Measurements from ENCODE around the gene ZNF578. TPM values are rescaled to one million over a fixed set of nuclear protein-coding genes. Genes with fewer than 3 reads are reported as not detected.

ZNF578 gene
- total and polyA plus RNA-seq, 2 of the 4 experiments (the other 2 are of a cell fraction): 1.4 to 4.1 TPM

- Histone ChIP-seq H3K36me3 (ENCODE audit: control insufficient read depth, insufficient read depth, low read length) (peaks cover 46% of the 10 kb centered on the region), H2BK15ac (ENCODE audit: low read depth, low read length) (no peak overlapping the region), H2AK9ac (replicated peaks; ENCODE audit: low read depth, low read length, poor library complexity) (no peak overlapping the region), H3K56ac (ENCODE audit: extremely low read depth, insufficient read depth, low read length) (no peak overlapping the region), H3K4me1 (ENCODE audit: control insufficient read depth, insufficient read depth, low read length) (no peaks in the 10 kb centered on the region), H2AFZ (replicated peaks; ENCODE audit: low read length, poor library complexity) (no peak overlapping the region), H4K5ac (ENCODE audit: low read depth, low read length) (no peak overlapping the region), H2BK20ac (ENCODE audit: low read depth, low read length) (no peak overlapping the region), H3K27ac (ENCODE audit: insufficient read depth, low read length) (no peak overlapping the region), H4K91ac (ENCODE audit: insufficient read depth, low read depth, low read length) (no peak overlapping the region), H2BK120ac (ENCODE audit: low read depth, low read length) (no peak overlapping the region), H3K27me3 (ENCODE audit: control insufficient read depth, insufficient read depth, low read length) (no peaks in the 10 kb centered on the region), H3K9me3 (ENCODE audit: control insufficient read depth, insufficient read depth, low read length) (peaks cover 17% of the 10 kb centered on the region), H3K9ac (ENCODE audit: low read depth, low read length) (no peak overlapping the region), H3K14ac (replicated peaks; ENCODE audit: low read depth, low read length) (no peak overlapping the region), H3K4me2 (ENCODE audit: low read depth, low read length) (no peak overlapping the region), H2AK5ac (ENCODE audit: low read depth, low read length) (no peak overlapping the region), H2BK5ac (ENCODE audit: low read depth, low read length, poor library complexity, severe bottlenecking) (no peak overlapping the region), H3K79me1 (ENCODE audit: low read depth in 1 of 2, low read length in 2 of 2) (peaks cover 7 to 24% of the 10 kb centered on the region in 2 experiments; a peak in 3 of 4 replicates), H4K8ac (ENCODE audit: low read depth in 2 of 2, low read length in 2 of 2) (no peak overlapping the region), H3K18ac (ENCODE audit: low read depth, low read length) (no peak overlapping the region), H4K20me1 (ENCODE audit: insufficient read depth, low read length) (no peaks in the 10 kb centered on the region), H3K9me1 (ENCODE audit: insufficient read depth, low read length) (no peaks in the 10 kb centered on the region), H3K4me3 (ENCODE audit: insufficient read depth, low read depth, low read length) (no peak overlapping the region), H3K23ac (ENCODE audit: low read depth, low read length) (no peak overlapping the region), H3K4ac (ENCODE audit: low read depth, low read length) (no peak overlapping the region)
- dilution Hi-C loops (cut with HindIII; ENCODE audit: low sequenced_read_pairs, unreplicated experiment): no loop called here
- POLR2A ChIA-PET (ENCODE audit: unreplicated experiment): no interaction called here
- ATAC-seq (ENCODE audit: low read depth) (no peak), DNase-seq (peak; percentile 19)
- 60% methylated on average over 1 of the region's 8 CpGs; no CpG with 5 or more reads in 1 of the 2 experiments for WGBS, 2 experiments (ENCODE audit: extremely low coverage in 2 of 2, insufficient read length in 1 of 2)
- in situ Hi-C loops (cut with MboI; ENCODE audit: low sequenced_read_pairs): no loop called here
- intact Hi-C loops (cut with micrococcal nuclease): no loop called here
- no peak for TF ChIP-seq MXI1 (IDR thresholded peaks at IDR 0.05; ENCODE audit: borderline replicate concordance, low read depth, low read length)
- no peak for TF ChIP-seq USF2 (IDR thresholded peaks at IDR 0.05; ENCODE audit: low read depth, low read length)
- TF ChIP-seq RFX5 (IDR thresholded peaks at IDR 0.05; ENCODE audit: low read depth, low read length): no peak
- no peak for TF ChIP-seq BHLHE40 (IDR thresholded peaks at IDR 0.05; ENCODE audit: low read depth, low read length)
- TF ChIP-seq CTCF (conservative IDR thresholded peaks at IDR 0.05; ENCODE audit: low read depth, low read length): no peak
- TF ChIP-seq POLR2A (IDR thresholded peaks at IDR 0.05; ENCODE audit: low read depth, low read length): no peak
- no TSS peak for BruUV-seq (replicated peaks)
- CTCF ChIA-PET: no interaction called here
Observed at GRCh38 chr19:52542984-52543664, 89.8 kb downstream of the ZNF578 start.
